ENCODE results near the gene SLC2A4.
A peak's percentile ranks its signal among the peaks of the same experiment; 100 is the strongest.

Gene SLC2A4

DNA sequence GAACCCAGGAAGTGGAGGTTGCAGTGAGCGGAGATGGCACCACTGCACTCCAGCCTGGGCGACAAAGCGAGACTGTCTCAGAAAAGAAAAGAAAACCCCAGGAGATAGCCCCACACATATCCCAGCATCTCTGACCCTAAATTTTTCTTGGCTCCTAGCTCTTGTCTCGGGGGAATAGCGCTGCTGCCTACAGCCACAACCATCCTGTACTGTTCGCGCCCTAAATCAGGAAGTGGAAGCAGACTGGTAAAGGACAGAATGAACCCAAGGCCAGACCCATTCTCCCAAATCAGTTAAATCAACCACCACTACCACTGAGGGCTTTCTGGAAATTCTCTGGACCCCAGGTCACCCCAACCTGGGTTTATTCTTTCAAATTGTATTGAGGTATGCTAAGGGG lies 31.7 kb upstream of the SLC2A4 start:
- no peaks in the 10 kb centered on the region for H3K27me3 ChIP-seq (ENCODE audit: control insufficient read depth, insufficient read depth, low read length)
- H3K4me1 ChIP-seq (ENCODE audit: control insufficient read depth, low read depth, low read length): peaks cover 12% of the 10 kb centered on the region
- H3K9ac ChIP-seq (ENCODE audit: low read length): no peak overlapping the region
- H3K27ac ChIP-seq (ENCODE audit: low read length): no peak overlapping the region
- no peaks in the 10 kb centered on the region for H3K9me3 ChIP-seq (ENCODE audit: control insufficient read depth, low read depth, low read length)
- H3K36me3 ChIP-seq (ENCODE audit: control insufficient read depth, low read depth, low read length): peaks cover 23% of the 10 kb centered on the region
- H3K4me3 ChIP-seq (ENCODE audit: low read length): peak overlapping the region; percentile 94

DNA sequence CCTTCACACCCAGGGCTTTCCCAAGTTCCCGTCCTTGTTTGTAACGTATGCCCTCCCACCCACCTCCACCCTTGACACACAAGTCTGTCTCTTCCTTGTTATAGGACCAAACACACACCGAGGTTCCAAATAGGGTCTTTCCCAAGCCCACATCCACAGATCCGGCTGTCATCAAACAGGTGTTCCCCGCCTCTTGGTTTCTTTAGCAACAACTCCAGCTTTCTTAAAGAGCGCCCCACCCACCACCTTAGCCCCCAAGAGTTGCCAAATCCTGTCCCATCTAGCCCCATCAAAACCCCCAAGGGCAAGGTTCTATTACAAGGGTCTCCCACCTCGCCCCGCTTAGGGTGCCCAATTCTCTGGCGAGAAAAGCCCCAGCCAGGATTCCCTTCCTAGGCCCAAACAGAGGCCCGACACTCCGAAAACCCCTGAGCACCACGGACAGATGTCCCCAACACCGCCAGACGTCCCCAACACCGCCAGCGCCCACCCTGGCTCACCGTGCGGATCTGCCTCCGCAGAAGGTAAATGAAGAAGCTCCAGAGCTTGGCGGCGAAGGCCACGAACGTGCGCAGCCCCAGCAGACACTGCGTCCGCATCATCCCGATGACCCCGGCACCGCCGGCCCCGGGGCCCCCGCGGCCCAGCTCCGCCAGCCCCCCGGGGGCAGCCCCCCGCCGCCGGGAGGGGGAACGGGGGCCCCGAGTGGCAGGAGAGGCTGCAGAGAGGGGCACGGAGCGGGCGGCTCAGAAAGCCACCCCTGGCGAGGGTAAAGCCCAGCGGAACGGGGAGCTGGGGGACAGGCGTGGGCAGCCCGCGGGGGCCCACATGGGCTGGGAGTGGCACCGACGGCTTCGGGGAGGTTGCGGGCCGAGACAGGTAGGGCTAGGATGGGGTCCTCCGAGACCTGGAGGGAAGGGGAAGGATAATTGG lies 30.6 kb upstream of the SLC2A4 start:
- H3K4me1 ChIP-seq (ENCODE audit: control insufficient read depth, low read depth, low read length): peaks cover 12% of the 10 kb centered on the region
- H3K4me3 ChIP-seq (ENCODE audit: low read length): peak overlapping the region; percentile 94
- peak overlapping the region; percentile 92 for H3K9ac ChIP-seq (ENCODE audit: low read length)
- no peaks in the 10 kb centered on the region for H3K9me3 ChIP-seq (ENCODE audit: control insufficient read depth, low read depth, low read length)
- no peaks in the 10 kb centered on the region for H3K27me3 ChIP-seq (ENCODE audit: control insufficient read depth, insufficient read depth, low read length)
- H3K36me3 ChIP-seq (ENCODE audit: control insufficient read depth, low read depth, low read length): peaks cover 21% of the 10 kb centered on the region
- H3K27ac ChIP-seq (ENCODE audit: low read length): peak overlapping the region; percentile 59

DNA sequence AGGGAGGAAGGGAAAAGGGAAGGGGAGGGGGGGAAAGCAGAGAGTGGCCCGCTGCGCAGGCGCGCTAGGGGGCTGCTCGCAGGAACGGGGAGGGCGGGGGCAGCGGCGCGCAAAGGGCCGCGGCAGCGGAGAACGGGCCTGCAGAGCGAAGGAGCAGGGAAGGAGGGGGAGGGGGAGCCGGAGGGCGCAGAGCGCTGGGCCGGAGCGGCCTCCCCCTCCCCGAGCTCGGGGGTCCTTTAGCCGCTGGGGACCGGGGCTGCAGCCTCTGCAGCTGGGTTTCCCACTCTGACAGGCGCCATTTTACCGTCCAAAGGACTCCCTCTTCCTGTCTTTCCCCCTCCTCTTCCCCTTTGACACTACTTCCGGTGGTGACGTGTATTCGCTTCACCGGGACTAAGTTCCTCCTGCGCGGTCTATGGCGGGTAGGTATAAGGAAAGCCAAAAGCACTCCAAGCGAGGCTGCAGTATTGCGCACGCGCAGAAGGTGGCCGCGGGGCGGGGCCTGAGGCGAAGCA lies 29.8 kb upstream of the SLC2A4 start, which contains the start of gene CTDNEP1:
Gene CTDNEP1, minus strand, starts transcription at position 74 of the 515 bp plus-strand sequence. CDS start 438 bp downstream, outside the sequence.
- Histone ChIP-seq H3K27ac (ENCODE audit: low read length) (peak within 1 kb of the TSS; percentile 98), H3K4me1 (ENCODE audit: control insufficient read depth, low read depth, low read length) (peaks cover 12% of the 10 kb centered on the region), H3K4me3 (ENCODE audit: low read length) (peak within 1 kb of the TSS; percentile 94), H3K9me3 (ENCODE audit: control insufficient read depth, low read depth, low read length) (no peaks in the 10 kb centered on the region), H3K9ac (ENCODE audit: low read length) (peak within 1 kb of the TSS; percentile 92), H3K36me3 (ENCODE audit: control insufficient read depth, low read depth, low read length) (peaks cover 17% of the 10 kb centered on the region), H3K27me3 (ENCODE audit: control insufficient read depth, insufficient read depth, low read length) (no peaks in the 10 kb centered on the region)

DNA sequence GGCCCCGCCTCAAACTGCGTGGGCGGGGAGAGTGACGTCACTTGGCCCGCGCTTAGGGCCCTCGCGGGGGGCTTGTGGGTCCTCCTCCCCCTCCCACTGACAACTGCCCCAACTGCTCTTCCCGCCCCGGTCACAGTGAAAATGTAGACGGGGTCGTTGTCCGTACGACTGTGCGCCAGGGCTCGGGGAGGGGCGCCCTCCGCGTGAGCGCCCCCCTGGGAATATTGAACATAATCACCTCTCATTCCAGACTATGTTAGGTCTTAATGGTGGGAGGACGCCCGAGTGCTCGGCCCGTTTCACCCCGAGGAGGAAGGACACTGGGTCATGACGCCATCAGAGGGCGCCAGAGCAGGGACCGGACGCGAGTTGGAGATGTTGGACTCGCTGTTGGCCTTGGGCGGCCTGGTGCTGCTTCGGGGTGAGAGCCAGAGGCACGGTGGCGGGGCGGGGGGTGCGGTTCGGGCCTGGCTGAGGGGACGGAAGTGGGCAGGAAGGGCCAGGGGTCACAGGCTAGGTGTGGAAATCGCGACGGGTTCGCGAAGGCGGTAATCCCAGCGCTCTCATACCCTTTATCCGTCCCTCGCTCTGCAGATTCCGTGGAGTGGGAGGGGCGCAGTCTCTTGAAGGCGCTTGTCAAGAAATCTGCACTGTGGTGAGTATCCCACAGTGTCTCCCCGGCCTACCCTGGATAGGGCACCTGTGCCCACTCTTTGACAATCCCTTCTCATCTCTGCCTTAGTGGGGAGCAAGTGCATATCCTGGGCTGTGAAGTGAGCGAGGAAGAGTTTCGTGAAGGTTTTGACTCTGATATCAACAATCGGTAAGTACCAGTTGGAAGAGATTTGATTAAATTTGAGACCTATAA lies 29.1 kb upstream of the SLC2A4 start, which contains the start of gene ELP5:
Gene ELP5, plus strand, starts transcription at position 40 of the 868 bp plus-strand sequence. Its CDS starts 336 bp downstream, at position 376.
- Histone ChIP-seq H3K27me3 (ENCODE audit: control insufficient read depth, insufficient read depth, low read length) (no peaks in the 10 kb centered on the region), H3K4me3 (ENCODE audit: low read length) (peak within 1 kb of the TSS; percentile 94), H3K9ac (ENCODE audit: low read length) (peak within 1 kb of the TSS; percentile 92), H3K36me3 (ENCODE audit: control insufficient read depth, low read depth, low read length) (peaks cover 17% of the 10 kb centered on the region), H3K4me1 (ENCODE audit: control insufficient read depth, low read depth, low read length) (peaks cover 12% of the 10 kb centered on the region), H3K27ac (ENCODE audit: low read length) (peak within 1 kb of the TSS; percentile 98), H3K9me3 (ENCODE audit: control insufficient read depth, low read depth, low read length) (no peaks in the 10 kb centered on the region)

DNA sequence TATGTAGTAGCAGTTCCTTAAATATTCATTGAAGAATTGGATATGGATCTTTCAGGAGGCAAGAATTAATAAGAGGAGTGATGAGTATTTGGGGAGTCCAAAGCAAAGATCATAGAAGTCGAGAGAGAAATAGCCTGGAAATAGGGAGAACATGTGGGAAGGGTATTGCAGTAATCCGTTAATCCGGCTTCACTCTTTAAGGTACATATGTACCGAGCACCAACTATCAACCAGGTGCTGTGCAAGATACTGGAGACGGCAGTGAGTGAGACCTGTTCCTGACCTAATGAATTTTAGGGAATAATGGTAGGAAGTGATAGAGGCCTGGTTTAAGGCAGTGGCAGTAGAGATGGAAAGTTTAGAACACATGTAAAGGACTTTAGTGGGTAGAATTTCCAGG lies 28.4 kb upstream of the SLC2A4 start:
- no peak overlapping the region for H3K27ac ChIP-seq (ENCODE audit: low read length)

DNA sequence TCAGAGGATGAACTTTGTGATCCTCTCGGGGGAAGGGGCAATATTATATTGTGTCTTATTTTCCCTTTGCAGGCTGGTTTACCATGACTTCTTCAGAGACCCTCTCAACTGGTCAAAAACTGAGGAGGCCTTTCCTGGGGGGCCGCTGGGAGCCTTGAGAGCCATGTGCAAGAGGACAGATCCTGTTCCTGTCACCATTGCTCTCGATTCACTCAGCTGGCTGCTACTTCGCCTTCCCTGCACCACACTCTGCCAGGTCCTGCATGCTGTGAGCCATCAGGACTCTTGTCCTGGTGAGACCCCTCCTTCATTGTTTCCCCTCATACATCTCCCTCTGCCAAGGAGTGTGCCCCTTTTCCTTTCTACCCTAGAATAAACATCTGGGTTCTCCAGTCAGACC lies 27.0 kb upstream of the SLC2A4 start:
- Histone ChIP-seq H3K27me3 (ENCODE audit: control insufficient read depth, insufficient read depth, low read length) (no peaks in the 10 kb centered on the region), H3K4me3 (ENCODE audit: low read length) (no peak overlapping the region), H3K27ac (ENCODE audit: low read length) (no peak overlapping the region), H3K4me1 (ENCODE audit: control insufficient read depth, low read depth, low read length) (peaks cover 12% of the 10 kb centered on the region), H3K9ac (ENCODE audit: low read length) (no peak overlapping the region), H3K36me3 (ENCODE audit: control insufficient read depth, low read depth, low read length) (peaks cover 28% of the 10 kb centered on the region), H3K9me3 (ENCODE audit: control insufficient read depth, low read depth, low read length) (no peaks in the 10 kb centered on the region)

More for the DNA sequence above, 28.4 kb upstream of the SLC2A4 start:
- Histone ChIP-seq H3K9ac (ENCODE audit: low read length) (peak overlapping the region; percentile 92), H3K27me3 (ENCODE audit: control insufficient read depth, insufficient read depth, low read length) (no peaks in the 10 kb centered on the region), H3K4me3 (ENCODE audit: low read length) (peak overlapping the region; percentile 94), H3K4me1 (ENCODE audit: control insufficient read depth, low read depth, low read length) (peaks cover 12% of the 10 kb centered on the region), H3K9me3 (ENCODE audit: control insufficient read depth, low read depth, low read length) (no peaks in the 10 kb centered on the region), H3K36me3 (ENCODE audit: control insufficient read depth, low read depth, low read length) (peaks cover 17% of the 10 kb centered on the region)

DNA sequence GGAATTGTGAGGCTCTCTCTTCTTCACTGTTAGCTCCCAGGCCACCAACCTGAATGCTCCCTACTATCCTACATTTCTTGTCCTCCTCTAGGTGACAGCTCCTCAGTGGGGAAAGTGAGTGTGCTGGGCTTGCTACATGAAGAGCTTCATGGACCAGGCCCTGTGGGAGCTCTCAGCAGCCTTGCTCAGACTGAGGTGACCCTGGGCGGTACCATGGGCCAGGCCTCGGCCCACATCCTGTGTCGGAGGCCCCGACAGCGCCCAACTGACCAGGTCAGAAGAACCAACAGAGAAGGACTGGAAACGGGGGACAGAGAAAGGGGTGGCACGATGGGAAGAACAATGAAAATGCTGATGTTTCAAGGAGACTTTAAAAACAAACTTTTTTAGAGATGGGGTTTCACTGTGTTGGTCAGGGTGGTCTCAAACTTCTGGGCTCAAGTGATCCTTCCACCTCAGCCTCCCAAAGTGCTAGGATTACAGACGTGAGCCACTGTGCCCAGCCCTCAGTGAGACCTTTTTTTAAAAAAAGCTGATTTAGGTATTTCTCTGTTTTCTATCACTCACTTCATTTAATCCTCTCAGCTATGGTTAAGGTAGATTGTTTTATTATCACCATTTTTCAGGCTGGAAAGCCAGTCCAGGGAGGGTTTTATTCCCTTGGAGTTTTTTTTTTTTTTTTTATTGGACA lies 24.6 kb upstream of the SLC2A4 start:
- no peak overlapping the region for H3K27ac ChIP-seq (ENCODE audit: low read length)
- H3K4me3 ChIP-seq (ENCODE audit: low read length): no peak overlapping the region
- no peak overlapping the region for H3K9ac ChIP-seq (ENCODE audit: low read length)
- H3K4me1 ChIP-seq (ENCODE audit: control insufficient read depth, low read depth, low read length): peaks cover 5% of the 10 kb centered on the region
- H3K9me3 ChIP-seq (ENCODE audit: control insufficient read depth, low read depth, low read length): no peaks in the 10 kb centered on the region
- peaks cover 17% of the 10 kb centered on the region for H3K27me3 ChIP-seq (ENCODE audit: control insufficient read depth, insufficient read depth, low read length)
- H3K36me3 ChIP-seq (ENCODE audit: control insufficient read depth, low read depth, low read length): peaks cover 29% of the 10 kb centered on the region

DNA sequence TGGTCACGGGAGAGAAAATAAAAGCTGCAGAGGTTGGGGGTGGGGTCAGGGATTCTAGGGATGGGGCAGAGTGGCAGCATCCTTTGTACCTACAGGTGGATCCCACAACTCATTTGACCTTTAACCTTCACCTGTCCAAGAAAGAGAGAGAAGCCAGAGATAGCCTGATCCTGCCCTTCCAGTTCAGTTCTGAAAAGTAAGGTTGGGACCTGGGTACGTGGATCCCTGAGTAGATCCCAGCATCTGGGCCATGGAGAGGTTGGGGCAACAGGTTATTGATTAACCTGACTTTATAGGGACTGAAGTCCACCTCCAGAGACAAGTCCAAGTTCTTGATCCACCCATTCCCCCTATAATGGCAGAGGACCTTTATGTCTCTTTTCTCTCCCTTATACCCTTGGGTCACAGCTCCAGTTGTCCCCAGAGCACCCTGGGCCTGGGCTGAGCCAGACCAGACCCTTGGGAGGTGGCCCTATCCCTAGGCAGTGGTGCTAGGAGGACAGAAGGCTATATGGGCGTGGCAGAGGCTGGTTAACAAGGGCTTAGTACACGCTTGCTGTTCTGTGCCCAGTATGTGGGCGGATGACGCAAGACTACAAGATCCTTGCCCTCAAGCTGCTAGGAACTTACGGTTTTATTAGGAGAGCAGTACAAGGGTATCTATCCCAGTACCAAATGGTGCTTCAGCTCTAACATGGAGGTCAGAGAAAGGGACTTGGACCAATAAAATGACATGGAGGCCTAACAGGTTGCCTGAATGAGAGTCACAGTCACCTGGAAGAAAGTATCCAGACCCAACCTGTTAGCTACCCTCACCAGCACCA lies 22.6 kb upstream of the SLC2A4 start:
- Histone ChIP-seq H3K9me3 (ENCODE audit: control insufficient read depth, low read depth, low read length) (no peaks in the 10 kb centered on the region), H3K4me1 (ENCODE audit: control insufficient read depth, low read depth, low read length) (no peaks in the 10 kb centered on the region), H3K27me3 (ENCODE audit: control insufficient read depth, insufficient read depth, low read length) (peaks cover 38% of the 10 kb centered on the region), H3K4me3 (ENCODE audit: low read length) (no peak overlapping the region), H3K27ac (ENCODE audit: low read length) (no peak overlapping the region), H3K36me3 (ENCODE audit: control insufficient read depth, low read depth, low read length) (peaks cover 29% of the 10 kb centered on the region), H3K9ac (ENCODE audit: low read length) (no peak overlapping the region)

DNA sequence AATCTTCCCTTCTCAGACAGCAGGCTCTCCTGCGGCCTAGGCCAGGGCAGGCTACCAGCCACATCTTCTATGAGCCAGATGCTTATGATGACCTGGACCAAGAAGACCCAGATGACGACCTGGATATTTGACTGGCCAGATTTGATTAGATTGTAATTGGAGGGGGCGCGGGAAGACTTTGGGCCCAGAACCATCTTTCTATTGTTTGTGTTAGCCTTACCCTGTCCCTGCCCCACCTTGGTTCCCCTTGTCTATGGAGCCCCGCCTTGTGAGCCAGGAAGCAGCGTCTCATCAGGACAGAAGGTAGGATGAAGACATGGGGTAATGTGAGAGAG lies 22.0 kb upstream of the SLC2A4 start:
- Histone ChIP-seq H3K9ac (ENCODE audit: low read length) (no peak overlapping the region), H3K4me3 (ENCODE audit: low read length) (no peak overlapping the region), H3K9me3 (ENCODE audit: control insufficient read depth, low read depth, low read length) (no peaks in the 10 kb centered on the region), H3K4me1 (ENCODE audit: control insufficient read depth, low read depth, low read length) (peaks cover 3% of the 10 kb centered on the region), H3K36me3 (ENCODE audit: control insufficient read depth, low read depth, low read length) (peaks cover 23% of the 10 kb centered on the region), H3K27ac (ENCODE audit: low read length) (no peak overlapping the region), H3K27me3 (ENCODE audit: control insufficient read depth, insufficient read depth, low read length) (peaks cover 38% of the 10 kb centered on the region)

DNA sequence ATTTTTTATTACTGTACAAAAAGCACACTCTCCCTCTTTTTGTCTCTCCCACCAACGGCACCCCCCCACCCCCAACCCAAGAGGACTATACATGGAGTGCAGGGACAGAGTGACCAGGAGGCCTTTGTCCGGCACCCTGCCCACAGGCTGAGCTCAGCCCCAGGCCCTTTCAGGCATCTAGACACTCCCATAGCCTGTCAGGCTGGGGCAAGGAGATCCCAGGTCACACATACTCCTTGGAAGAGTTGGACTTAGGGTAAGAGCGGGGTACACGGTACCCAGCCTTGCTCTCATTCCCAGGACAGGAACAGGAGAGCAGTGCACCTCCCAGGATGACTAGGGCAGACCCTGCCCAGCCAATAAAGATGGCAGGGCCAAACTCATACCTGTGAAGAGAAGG lies 21.4 kb upstream of the SLC2A4 start:
- Histone ChIP-seq H3K9ac (ENCODE audit: low read length) (no peak overlapping the region), H3K4me3 (ENCODE audit: low read length) (peak overlapping the region; percentile 93), H3K4me1 (ENCODE audit: control insufficient read depth, low read depth, low read length) (peaks cover 3% of the 10 kb centered on the region), H3K27me3 (ENCODE audit: control insufficient read depth, insufficient read depth, low read length) (peaks cover 38% of the 10 kb centered on the region), H3K9me3 (ENCODE audit: control insufficient read depth, low read depth, low read length) (no peaks in the 10 kb centered on the region), H3K27ac (ENCODE audit: low read length) (no peak overlapping the region), H3K36me3 (ENCODE audit: control insufficient read depth, low read depth, low read length) (peaks cover 17% of the 10 kb centered on the region)
